NCI-H1436 (cell line): ENCODE results near the gene BEND7.
A peak's percentile ranks its signal among the peaks of the same experiment; 100 is the strongest.
"Not testable (repeated sequence)": the region's sequence is repeated elsewhere in the genome, so short reads cannot be mapped to it uniquely, and the experiment has no call there.

Experiments
- DNase-seq: peaks from one replicate; lab custom pipeline; 2025; lab: John Stamatoyannopoulos, UW

Gene BEND7

GRCh38 chr10:13483073-13483472, 45.7 kb downstream of the BEND7 start:
- no peak for DNase-seq

- no peak for DNase-seq
These were observed 47.1 kb downstream of the BEND7 start for GRCh38 chr10:13481690-13482089.

GRCh38 chr10:13475124-13475523, 53.7 kb downstream of the BEND7 start:
- DNase-seq: no peak

- no peak for DNase-seq
These were observed 54.8 kb downstream of the BEND7 start for GRCh38 chr10:13473986-13474385.

GRCh38 chr10:13472359-13472758, 56.5 kb downstream of the BEND7 start:
- no peak for DNase-seq

GRCh38 chr10:13470270-13470669, 58.5 kb downstream of the BEND7 start:
- no peak for DNase-seq

- no peak for DNase-seq
These were observed 66.3 kb downstream of the BEND7 start for GRCh38 chr10:13462551-13462950.

- DNase-seq: no peak
These were observed 70.2 kb downstream of the BEND7 start for GRCh38 chr10:13458687-13459012.

GRCh38 chr10:13457958-13458686, 70.7 kb downstream of the BEND7 start:
- no peak for DNase-seq

- DNase-seq: no peak
These were observed 74.9 kb downstream of the BEND7 start for GRCh38 chr10:13453896-13454295.

- no peak for DNase-seq
These were observed 78.7 kb downstream of the BEND7 start for GRCh38 chr10:13450069-13450468.

GRCh38 chr10:13449296-13449695, 79.5 kb downstream of the BEND7 start:
- DNase-seq: no peak

GRCh38 chr10:13448216-13448615, 80.6 kb downstream of the BEND7 start:
- DNase-seq: no peak

GRCh38 chr10:13445656-13446400, 83.0 kb downstream of the BEND7 start:
- no peak for DNase-seq

GRCh38 chr10:13441476-13441875, 87.3 kb downstream of the BEND7 start:
- DNase-seq: no peak

GRCh38 chr10:13440185-13441061, 88.4 kb downstream of the BEND7 start:
- peak; percentile 42 for DNase-seq

- DNase-seq: no peak
These were observed 89.3 kb downstream of the BEND7 start for GRCh38 chr10:13439313-13440184.

GRCh38 chr10:13437026-13437555, 91.7 kb downstream of the BEND7 start:
- no peak for DNase-seq

GRCh38 chr10:13427943-13428342, 100.9 kb downstream of the BEND7 start:
- not testable (repeated sequence) for DNase-seq

- no peak for DNase-seq
These were observed 103.4 kb downstream of the BEND7 start for GRCh38 chr10:13425397-13425796.

- DNase-seq: no peak
These were observed 106.0 kb downstream of the BEND7 start for GRCh38 chr10:13422800-13423199.
